K562 (cell line): ENCODE results near the gene TAX1BP1. TPM values are rescaled to one million over a fixed set of nuclear protein-coding genes. Genes with fewer than 3 reads are reported as not detected.

Source experiments
- FOXJ2 ChIP-seq: fragments of 200-800 bp; sonication (Bioruptor generic); IDR thresholded peaks from 2 replicates; pipeline ENCODE4 v1.6.1; 2016; ENCODE audit warnings: missing genetic modification characterization, missing compliant biosample characterization
- KDM1A ChIP-seq, 2 experiments: fragments of 450-650 bp; IDR thresholded peaks; 2 replicates each; pipeline ENCODE4 v1.6.1; 2016; ENCODE audit warnings: mild to moderate bottlenecking in 2 of 2
- KLF6 ChIP-seq: fragments of 250-450 bp; sonication (Bioruptor Pico); IDR thresholded peaks from 2 replicates; pipeline ENCODE4 v1.4.0; 2020; ENCODE audit warnings: mild to moderate bottlenecking, moderate library complexity, borderline replicate concordance
- MCM3 ChIP-seq: fragments of 450-650 bp; IDR thresholded peaks from 2 replicates; pipeline ENCODE4 v1.6.1; 2016
- PHTF2 ChIP-seq: fragments of 250-450 bp; sonication (Bioruptor Pico); IDR thresholded peaks from 2 replicates; pipeline ENCODE4 v1.5.0; 2021; ENCODE audit warnings: mild to moderate bottlenecking
- polyA plus RNA-seq, 8 experiments: library from polyadenylated mRNA; depleted of rRNA in 4 of 8; stranded (reverse) in 5 of 8; unstranded in 3 of 8; fragments of >200 nt; fragmentation: Nextera tagmentation in 2 of 8; fragmentation: Illumina TruSeq in 1 of 8; extraction: Ambion mirVana in 2 of 8; extraction: Trizol in 1 of 8; gene quantifications; 2 replicates each; pipeline versions ENCODE4 v1.2.1 to v1.2.3, GENCODE V29; 2011 to 2014; ENCODE audit warnings: inconsistent platforms in 1 of 8, missing spikeins in 1 of 8
- total RNA-seq, 7 experiments: library from RNA; depleted of rRNA in 6 of 7; stranded (reverse); fragments of >200 nt in 6 of 7; fragmentation: Illumina TruSeq in 2 of 7; extraction: Trizol in 2 of 7; gene quantifications; 2 replicates each; pipeline versions ENCODE4 v1.2.1 to v1.2.3, GENCODE V29; 2011 to 2021; ENCODE audit warnings: low replicate concordance in 1 of 7
- TF ChIP-seq, protein P1 (sequence below): sonication (generic); formaldehyde crosslinking; IDR thresholded peaks from 2 replicates; pipeline ENCODE4 v1.8.1; 2023; ENCODE audit warnings: missing genetic modification reagents, mild to moderate bottlenecking, borderline replicate concordance
- TF ChIP-seq, protein P2 (sequence below): fragments of 450-650 bp; IDR thresholded peaks from 2 replicates; pipeline ENCODE4 v1.6.1; 2016; ENCODE audit warnings: low read depth
- TF ChIP-seq, protein P3 (sequence below), 2 experiments: fragments of 450-650 bp; IDR thresholded peaks; 2 replicates each; pipeline ENCODE4 v1.6.1; 2018; ENCODE audit warnings: mild to moderate bottlenecking in 2 of 2, low read depth in 1 of 2; ENCODE audit not compliant: partially characterized antibody in 2 of 2

The TAX1BP1 gene
- total and polyA plus RNA-seq, 9 of the 15 experiments (the other 6 are each of a cell fraction or from before 2014, with no cell fraction given) = 49.0 to 119 (median 75.9) TPM

DNA sequence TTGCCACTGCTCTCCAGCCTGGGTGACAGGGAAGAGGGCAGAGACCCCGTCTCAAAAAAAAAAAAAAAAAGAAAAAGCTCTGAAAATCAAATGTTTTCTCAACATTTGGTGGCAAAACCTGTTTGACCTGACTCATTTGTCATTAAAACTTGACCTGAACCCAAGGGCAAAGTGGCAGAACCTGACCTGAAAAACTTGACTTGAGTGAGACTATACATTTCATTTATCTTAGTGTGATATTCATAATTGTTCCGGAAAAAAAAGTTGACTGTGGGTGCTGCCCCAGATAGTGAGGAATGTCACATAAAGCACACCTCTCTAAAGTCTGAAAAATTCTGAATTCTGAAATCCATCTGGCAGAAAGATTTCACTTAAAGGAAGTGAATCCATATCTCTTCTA, 2.3 kb upstream of the TAX1BP1 start (continued):
- TF ChIP-seq, protein P1, sequence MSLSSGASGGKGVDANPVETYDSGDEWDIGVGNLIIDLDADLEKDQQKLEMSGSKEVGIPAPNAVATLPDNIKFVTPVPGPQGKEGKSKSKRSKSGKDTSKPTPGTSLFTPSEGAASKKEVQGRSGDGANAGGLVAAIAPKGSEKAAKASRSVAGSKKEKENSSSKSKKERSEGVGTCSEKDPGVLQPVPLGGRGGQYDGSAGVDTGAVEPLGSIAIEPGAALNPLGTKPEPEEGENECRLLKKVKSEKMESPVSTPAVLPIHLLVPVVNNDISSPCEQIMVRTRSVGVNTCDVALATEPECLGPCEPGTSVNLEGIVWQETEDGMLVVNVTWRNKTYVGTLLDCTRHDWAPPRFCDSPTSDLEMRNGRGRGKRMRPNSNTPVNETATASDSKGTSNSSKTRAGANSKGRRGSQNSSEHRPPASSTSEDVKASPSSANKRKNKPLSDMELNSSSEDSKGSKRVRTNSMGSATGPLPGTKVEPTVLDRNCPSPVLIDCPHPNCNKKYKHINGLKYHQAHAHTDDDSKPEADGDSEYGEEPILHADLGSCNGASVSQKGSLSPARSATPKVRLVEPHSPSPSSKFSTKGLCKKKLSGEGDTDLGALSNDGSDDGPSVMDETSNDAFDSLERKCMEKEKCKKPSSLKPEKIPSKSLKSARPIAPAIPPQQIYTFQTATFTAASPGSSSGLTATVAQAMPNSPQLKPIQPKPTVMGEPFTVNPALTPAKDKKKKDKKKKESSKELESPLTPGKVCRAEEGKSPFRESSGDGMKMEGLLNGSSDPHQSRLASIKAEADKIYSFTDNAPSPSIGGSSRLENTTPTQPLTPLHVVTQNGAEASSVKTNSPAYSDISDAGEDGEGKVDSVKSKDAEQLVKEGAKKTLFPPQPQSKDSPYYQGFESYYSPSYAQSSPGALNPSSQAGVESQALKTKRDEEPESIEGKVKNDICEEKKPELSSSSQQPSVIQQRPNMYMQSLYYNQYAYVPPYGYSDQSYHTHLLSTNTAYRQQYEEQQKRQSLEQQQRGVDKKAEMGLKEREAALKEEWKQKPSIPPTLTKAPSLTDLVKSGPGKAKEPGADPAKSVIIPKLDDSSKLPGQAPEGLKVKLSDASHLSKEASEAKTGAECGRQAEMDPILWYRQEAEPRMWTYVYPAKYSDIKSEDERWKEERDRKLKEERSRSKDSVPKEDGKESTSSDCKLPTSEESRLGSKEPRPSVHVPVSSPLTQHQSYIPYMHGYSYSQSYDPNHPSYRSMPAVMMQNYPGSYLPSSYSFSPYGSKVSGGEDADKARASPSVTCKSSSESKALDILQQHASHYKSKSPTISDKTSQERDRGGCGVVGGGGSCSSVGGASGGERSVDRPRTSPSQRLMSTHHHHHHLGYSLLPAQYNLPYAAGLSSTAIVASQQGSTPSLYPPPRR (CRISPR knock-in tag) = no peak
- TF ChIP-seq, protein P2, sequence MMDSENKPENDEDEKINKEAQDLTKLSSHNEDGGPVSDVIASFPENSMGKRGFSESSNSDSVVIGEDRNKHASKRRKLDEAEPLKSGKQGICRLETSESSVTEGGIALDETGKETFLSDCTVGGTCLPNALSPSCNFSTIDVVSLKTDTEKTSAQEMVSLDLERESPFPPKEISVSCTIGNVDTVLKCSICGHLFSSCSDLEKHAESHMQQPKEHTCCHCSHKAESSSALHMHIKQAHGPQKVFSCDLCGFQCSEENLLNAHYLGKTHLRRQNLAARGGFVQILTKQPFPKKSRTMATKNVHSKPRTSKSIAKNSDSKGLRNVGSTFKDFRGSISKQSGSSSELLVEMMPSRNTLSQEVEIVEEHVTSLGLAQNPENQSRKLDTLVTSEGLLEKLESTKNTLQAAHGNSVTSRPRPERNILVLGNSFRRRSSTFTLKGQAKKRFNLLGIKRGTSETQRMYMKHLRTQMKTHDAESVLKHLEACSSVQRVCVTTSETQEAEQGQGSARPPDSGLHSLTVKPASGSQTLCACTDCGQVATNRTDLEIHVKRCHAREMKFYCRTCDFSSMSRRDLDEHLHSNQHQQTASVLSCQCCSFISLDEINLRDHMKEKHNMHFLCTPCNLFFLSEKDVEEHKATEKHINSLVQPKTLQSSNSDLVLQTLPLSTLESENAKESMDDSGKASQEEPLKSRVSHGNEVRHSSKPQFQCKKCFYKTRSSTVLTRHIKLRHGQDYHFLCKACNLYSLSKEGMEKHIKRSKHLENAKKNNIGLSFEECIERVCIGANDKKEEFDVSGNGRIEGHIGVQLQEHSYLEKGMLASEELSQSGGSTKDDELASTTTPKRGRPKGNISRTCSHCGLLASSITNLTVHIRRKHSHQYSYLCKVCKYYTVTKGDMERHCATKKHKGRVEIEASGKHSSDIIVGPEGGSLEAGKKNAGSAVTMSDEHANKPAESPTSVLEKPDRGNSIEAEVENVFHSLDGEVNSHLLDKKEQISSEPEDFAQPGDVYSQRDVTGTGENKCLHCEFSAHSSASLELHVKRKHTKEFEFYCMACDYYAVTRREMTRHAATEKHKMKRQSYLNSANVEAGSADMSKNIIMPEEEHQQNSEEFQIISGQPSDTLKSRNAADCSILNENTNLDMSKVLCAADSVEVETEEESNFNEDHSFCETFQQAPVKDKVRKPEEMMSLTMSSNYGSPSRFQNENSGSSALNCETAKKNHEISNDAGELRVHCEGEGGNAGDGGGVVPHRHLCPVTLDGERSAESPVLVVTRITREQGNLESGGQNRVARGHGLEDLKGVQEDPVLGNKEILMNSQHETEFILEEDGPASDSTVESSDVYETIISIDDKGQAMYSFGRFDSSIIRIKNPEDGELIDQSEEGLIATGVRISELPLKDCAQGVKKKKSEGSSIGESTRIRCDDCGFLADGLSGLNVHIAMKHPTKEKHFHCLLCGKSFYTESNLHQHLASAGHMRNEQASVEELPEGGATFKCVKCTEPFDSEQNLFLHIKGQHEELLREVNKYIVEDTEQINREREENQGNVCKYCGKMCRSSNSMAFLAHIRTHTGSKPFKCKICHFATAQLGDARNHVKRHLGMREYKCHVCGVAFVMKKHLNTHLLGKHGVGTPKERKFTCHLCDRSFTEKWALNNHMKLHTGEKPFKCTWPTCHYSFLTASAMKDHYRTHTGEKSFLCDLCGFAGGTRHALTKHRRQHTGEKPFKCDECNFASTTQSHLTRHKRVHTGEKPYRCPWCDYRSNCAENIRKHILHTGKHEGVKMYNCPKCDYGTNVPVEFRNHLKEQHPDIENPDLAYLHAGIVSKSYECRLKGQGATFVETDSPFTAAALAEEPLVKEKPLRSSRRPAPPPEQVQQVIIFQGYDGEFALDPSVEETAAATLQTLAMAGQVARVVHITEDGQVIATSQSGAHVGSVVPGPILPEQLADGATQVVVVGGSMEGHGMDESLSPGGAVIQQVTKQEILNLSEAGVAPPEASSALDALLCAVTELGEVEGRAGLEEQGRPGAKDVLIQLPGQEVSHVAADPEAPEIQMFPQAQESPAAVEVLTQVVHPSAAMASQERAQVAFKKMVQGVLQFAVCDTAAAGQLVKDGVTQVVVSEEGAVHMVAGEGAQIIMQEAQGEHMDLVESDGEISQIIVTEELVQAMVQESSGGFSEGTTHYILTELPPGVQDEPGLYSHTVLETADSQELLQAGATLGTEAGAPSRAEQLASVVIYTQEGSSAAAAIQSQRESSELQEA = no peak
- TF ChIP-seq, protein P3, sequence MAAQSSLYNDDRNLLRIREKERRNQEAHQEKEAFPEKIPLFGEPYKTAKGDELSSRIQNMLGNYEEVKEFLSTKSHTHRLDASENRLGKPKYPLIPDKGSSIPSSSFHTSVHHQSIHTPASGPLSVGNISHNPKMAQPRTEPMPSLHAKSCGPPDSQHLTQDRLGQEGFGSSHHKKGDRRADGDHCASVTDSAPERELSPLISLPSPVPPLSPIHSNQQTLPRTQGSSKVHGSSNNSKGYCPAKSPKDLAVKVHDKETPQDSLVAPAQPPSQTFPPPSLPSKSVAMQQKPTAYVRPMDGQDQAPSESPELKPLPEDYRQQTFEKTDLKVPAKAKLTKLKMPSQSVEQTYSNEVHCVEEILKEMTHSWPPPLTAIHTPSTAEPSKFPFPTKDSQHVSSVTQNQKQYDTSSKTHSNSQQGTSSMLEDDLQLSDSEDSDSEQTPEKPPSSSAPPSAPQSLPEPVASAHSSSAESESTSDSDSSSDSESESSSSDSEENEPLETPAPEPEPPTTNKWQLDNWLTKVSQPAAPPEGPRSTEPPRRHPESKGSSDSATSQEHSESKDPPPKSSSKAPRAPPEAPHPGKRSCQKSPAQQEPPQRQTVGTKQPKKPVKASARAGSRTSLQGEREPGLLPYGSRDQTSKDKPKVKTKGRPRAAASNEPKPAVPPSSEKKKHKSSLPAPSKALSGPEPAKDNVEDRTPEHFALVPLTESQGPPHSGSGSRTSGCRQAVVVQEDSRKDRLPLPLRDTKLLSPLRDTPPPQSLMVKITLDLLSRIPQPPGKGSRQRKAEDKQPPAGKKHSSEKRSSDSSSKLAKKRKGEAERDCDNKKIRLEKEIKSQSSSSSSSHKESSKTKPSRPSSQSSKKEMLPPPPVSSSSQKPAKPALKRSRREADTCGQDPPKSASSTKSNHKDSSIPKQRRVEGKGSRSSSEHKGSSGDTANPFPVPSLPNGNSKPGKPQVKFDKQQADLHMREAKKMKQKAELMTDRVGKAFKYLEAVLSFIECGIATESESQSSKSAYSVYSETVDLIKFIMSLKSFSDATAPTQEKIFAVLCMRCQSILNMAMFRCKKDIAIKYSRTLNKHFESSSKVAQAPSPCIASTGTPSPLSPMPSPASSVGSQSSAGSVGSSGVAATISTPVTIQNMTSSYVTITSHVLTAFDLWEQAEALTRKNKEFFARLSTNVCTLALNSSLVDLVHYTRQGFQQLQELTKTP (IDR thresholded peaks at IDR 0.05; ENCODE audit: low read depth in 1 of 2, partially characterized antibody in 2 of 2) = no peak
- no peak for TF ChIP-seq KDM1A (IDR thresholded peaks at IDR 0.05)
- TF ChIP-seq PHTF2 = no peak
- TF ChIP-seq KLF6 = no peak
- TF ChIP-seq FOXJ2 (tag) = no peak
- no peak for TF ChIP-seq MCM3
